ENCODE data around the gene AURKA.

DNA sequence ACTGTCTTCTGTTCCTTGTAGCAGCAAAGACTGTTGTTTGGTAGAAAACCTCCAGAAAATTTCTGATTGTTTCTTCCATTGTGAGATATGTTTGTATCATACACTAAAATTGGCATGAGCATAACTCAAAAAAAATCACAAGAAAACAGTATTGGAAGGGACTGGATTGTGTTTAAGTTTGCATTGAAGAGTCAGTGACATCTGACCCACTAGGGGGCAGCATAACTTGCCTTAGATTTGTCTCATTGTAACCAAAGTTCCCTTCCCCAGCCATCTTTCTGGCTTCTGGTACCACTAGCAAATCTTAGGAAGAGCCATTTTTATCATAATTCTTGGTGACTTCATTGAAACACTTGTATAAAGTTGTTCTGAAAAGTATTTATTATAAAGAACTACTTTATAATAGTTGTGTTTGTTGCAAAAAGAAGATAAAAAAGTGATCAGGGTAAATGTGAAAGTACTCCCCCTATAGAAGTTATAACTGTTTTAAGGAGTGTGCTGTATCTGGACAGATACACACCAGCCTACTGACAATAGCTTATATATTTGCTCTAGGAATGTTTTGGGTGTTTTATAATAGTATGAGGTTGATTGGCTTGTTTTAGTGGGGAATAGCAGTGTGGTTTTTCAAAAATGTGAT lies 8.1 kb upstream of the AURKA start:
- TF ChIP-seq, protein P1, sequence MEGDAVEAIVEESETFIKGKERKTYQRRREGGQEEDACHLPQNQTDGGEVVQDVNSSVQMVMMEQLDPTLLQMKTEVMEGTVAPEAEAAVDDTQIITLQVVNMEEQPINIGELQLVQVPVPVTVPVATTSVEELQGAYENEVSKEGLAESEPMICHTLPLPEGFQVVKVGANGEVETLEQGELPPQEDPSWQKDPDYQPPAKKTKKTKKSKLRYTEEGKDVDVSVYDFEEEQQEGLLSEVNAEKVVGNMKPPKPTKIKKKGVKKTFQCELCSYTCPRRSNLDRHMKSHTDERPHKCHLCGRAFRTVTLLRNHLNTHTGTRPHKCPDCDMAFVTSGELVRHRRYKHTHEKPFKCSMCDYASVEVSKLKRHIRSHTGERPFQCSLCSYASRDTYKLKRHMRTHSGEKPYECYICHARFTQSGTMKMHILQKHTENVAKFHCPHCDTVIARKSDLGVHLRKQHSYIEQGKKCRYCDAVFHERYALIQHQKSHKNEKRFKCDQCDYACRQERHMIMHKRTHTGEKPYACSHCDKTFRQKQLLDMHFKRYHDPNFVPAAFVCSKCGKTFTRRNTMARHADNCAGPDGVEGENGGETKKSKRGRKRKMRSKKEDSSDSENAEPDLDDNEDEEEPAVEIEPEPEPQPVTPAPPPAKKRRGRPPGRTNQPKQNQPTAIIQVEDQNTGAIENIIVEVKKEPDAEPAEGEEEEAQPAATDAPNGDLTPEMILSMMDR (IDR thresholded peaks at IDR 0.05 in 2 of 3, conservative IDR thresholded peaks at IDR 0.05 in 1 of 3; ENCODE audit: insufficient read depth in 2 of 3, low read depth in 1 of 3, low read length in 3 of 3) = peak; percentile 60 to 75 (median 75)
- TF ChIP-seq ZNF551 (CRISPR knock-in tag; IDR thresholded peaks at IDR 0.05) (no peak), FOS (IDR thresholded peaks at IDR 0.05; ENCODE audit: extremely low read depth, insufficient read length) (no peak), POLR2AphosphoS5 (IDR thresholded peaks at IDR 0.05; ENCODE audit: control insufficient read depth, insufficient read depth, low read depth, low read length) (no peak)

All from K562 (cell line).